B cell (primary cell): ENCODE results near the gene TENM4. TPM values are rescaled to one million over a fixed set of nuclear protein-coding genes. Genes with fewer than 3 reads are reported as not detected.

Experiments used
- ATAC-seq: fragments of 200-7000 bp; cut with Tn5 transposase; one replicate; pipeline ENCODE4 v1.10.0; 2021; ENCODE audit warnings: low read depth, mild to moderate bottlenecking, moderate number of reproducible peaks, moderate library complexity
- CTCF ChIA-PET: fragments of 350-600 bp; sonication (Branson Sonifier 250); formaldehyde crosslinking; loops from one replicate; lab custom pipeline; 2021; ENCODE audit warnings: antibody characterized with exemption, inconsistent platforms; lab: Charles Lee
- POLR2A ChIA-PET: fragments of 350-600 bp; sonication (Branson Sonifier 250); formaldehyde crosslinking; loops from one replicate; lab custom pipeline; 2021; ENCODE audit warnings: antibody characterized with exemption; lab: Charles Lee
- DNase-seq: peaks from one replicate; pipeline ENCODE4 v3.0.0; 2013
- H2AFZ ChIP-seq: 2 replicates; pipeline ENCODE4 v1.6.1; 2012; ENCODE audit warnings: mild to moderate bottlenecking, low read depth, low read length; ENCODE audit not compliant: insufficient read depth, poor library complexity, severe bottlenecking
- H3K27ac ChIP-seq, 2 donors: 1 replicate in 1 of 2; 2 replicates in 1 of 2; pipeline ENCODE4 v1.5.1; 2012 to 2013; ENCODE audit warnings: low read length in 2 of 2, mild to moderate bottlenecking in 2 of 2, moderate library complexity in 1 of 2
- H3K27me3 ChIP-seq, 4 experiments: fragments of 200-600 bp in 1 of 4; sonication (generic) in 1 of 4; replicated peaks in 1 of 4; 1 replicate in 2 of 4; 2 replicates in 2 of 4; pipeline versions ENCODE4 v1.6.1 to v1.7.0; 2013 to 2016; ENCODE audit warnings: low read length in 3 of 4, mild to moderate bottlenecking in 2 of 4, mixed read lengths in 1 of 4, moderate library complexity in 1 of 4; ENCODE audit not compliant: insufficient read depth in 4 of 4, control insufficient read depth in 3 of 4; ENCODE audit errors: control extremely low read depth in 1 of 4
- H3K36me3 ChIP-seq, 2 experiments: replicated peaks in 1 of 2; 1 replicate in 1 of 2; 2 replicates in 1 of 2; pipeline versions ENCODE4 v1.6.1 to v1.7.1; 2013; ENCODE audit warnings: low read length in 1 of 2; ENCODE audit not compliant: insufficient read depth in 2 of 2, control insufficient read depth in 1 of 2; ENCODE audit errors: control extremely low read depth in 1 of 2, extremely low read depth in 1 of 2
- H3K4me1 ChIP-seq, 2 donors: fragments of 200-600 bp in 1 of 2; sonication (generic) in 1 of 2; 1 replicate in 1 of 2; 2 replicates in 1 of 2; pipeline versions ENCODE4 v1.5.1 to v1.6.1; 2013 to 2017; ENCODE audit warnings: low read length in 2 of 2; ENCODE audit not compliant: control insufficient read depth in 2 of 2, insufficient read depth in 2 of 2
- H3K4me2 ChIP-seq: replicated peaks from 2 replicates; pipeline ENCODE3; 2012; ENCODE audit warnings: mild to moderate bottlenecking, low read depth, low read length; ENCODE audit not compliant: poor library complexity, severe bottlenecking
- H3K4me3 ChIP-seq, 5 experiments: fragments of 200-600 bp in 1 of 5; sonication (generic) in 1 of 5; 1 replicate in 3 of 5; 2 replicates in 2 of 5; pipeline versions ENCODE4 v1.5.1 to v1.7.0; 2011 to 2016; ENCODE audit warnings: low read length in 4 of 5, mild to moderate bottlenecking in 4 of 5, low read depth in 2 of 5, control low read depth in 1 of 5, moderate library complexity in 1 of 5; ENCODE audit not compliant: insufficient read depth in 1 of 5; ENCODE audit errors: control extremely low read depth in 1 of 5, extremely low read depth in 1 of 5
- H3K79me2 ChIP-seq: fragments of 200-600 bp; sonication (generic); one replicate; pipeline ENCODE4 v1.6.0; 2016; ENCODE audit warnings: low read length; ENCODE audit not compliant: control insufficient read depth, insufficient read depth
- H3K9ac ChIP-seq: fragments of 200-600 bp; sonication (generic); 2 replicates; pipeline ENCODE4 v1.6.1; 2017; ENCODE audit warnings: mild to moderate bottlenecking, low read length, moderate library complexity
- H3K9me3 ChIP-seq, 3 donors: one replicate each; pipeline versions ENCODE4 v1.6.1 to v1.7.1; 2013; ENCODE audit warnings: low read length in 2 of 3; ENCODE audit not compliant: control insufficient read depth in 2 of 3, insufficient read depth in 1 of 3; ENCODE audit errors: control extremely low read depth in 1 of 3
- H4K20me1 ChIP-seq: 2 replicates; pipeline ENCODE4 v1.6.0; 2012; ENCODE audit warnings: mild to moderate bottlenecking, low read length; ENCODE audit not compliant: insufficient read depth, control insufficient read depth, poor library complexity, severe bottlenecking
- H3K27ac Mint-ChIP-seq: one replicate; pipeline ENCODE4 v1.8.0; 2021; ENCODE audit warnings: mixed read lengths
- H3K27me3 Mint-ChIP-seq: one replicate; pipeline ENCODE4 v1.8.0; 2021; ENCODE audit warnings: mixed read lengths
- H3K4me1 Mint-ChIP-seq: one replicate; pipeline ENCODE4 v1.8.0; 2021; ENCODE audit warnings: mixed read lengths
- H3K4me3 Mint-ChIP-seq: one replicate; pipeline ENCODE4 v1.8.0; 2021; ENCODE audit warnings: mixed read lengths
- H3K9me3 Mint-ChIP-seq: one replicate; pipeline ENCODE4 v1.8.0; 2022; ENCODE audit warnings: mixed read lengths; ENCODE audit not compliant: insufficient read depth
- EZH2 ChIP-seq: IDR thresholded peaks from 2 replicates; pipeline ENCODE4 v1.6.1; 2012; ENCODE audit warnings: borderline replicate concordance, low read depth, mild to moderate bottlenecking, moderate library complexity, low read length; ENCODE audit not compliant: insufficient read depth, poor library complexity, severe bottlenecking
- WGBS: methylation state at CpG from one replicate; pipeline ENCODE4 v1.1.5; 2013; ENCODE audit warnings: missing lambda C conversion rate; ENCODE audit not compliant: insufficient coverage; 5-methylcytosine and 5-hydroxymethylcytosine counted together
- intact Hi-C: fragments of 100-400 bp; cut with micrococcal nuclease; formaldehyde crosslinking; loops from one replicate; pipeline ENCODE4 v1.10.0; 2022
- polyA plus RNA-seq: library from polyadenylated mRNA; depleted of rRNA; stranded (reverse); fragments of >200 nt; gene quantifications from 2 replicates; pipeline ENCODE4 v1.2.3, GENCODE V29; 2012
- total RNA-seq, 2 donors: library from RNA; stranded (reverse); fragments of 120-200 nt in 1 of 2; gene quantifications; 1 replicate in 1 of 2; 2 replicates in 1 of 2; pipeline versions ENCODE4 v1.2.3 to v1.2.4, GENCODE V29; 2013 to 2022
- TF ChIP-seq, protein P1 (sequence below): fragments of 200-600 bp; IDR thresholded peaks from one replicate; pipeline ENCODE4 v1.8.0; 2022; ENCODE audit warnings: antibody characterized with exemption, mild to moderate bottlenecking

TENM4 gene
- total and polyA plus RNA-seq, 2 donors (not counting 1 experiment from before 2014, with no cell fraction given), result 0.09 to 5.7 TPM

DNA sequence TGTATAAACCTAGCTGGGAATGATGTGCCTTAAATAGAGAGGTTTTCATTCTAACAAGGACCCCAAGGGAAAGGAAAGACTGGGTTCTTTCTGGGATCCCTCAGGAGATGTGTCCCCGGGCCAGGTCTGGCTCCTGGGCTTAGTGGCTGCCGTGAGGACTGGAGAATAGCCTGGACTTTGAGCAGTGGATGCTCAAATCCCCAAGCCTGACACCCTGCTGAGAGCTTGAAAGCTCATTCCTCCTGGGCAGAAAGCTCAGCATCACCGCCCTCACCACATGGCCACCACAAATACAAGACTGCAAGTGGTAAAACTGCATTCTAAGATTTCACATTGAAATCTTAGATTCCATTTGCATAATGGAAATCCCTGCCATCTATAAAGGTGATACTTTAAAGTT lies 786.8 kb downstream of the TENM4 start:
- CTCF ChIA-PET, result interaction anchor here (5.9 kb wide), 1 partner anchor 8 kb away, joined by 46 read pairs; no protein-coding TSS in a partner anchor
- Histone ChIP-seq H3K27me3 (peaks cover 0 to 3% (median 0%) of the 10 kb centered on the region in 4 experiments), H3K79me2 (no peaks in the 10 kb centered on the region), H3K4me1 (no peaks in the 10 kb centered on the region), H3K27ac (no peak overlapping the region), H3K4me3 (no peak overlapping the region), H3K9me3 (no peaks in the 10 kb centered on the region), H3K4me2 (no peak overlapping the region), H3K36me3 (no peaks in the 10 kb centered on the region), H4K20me1 (no peaks in the 10 kb centered on the region), H2AFZ (no peak overlapping the region), H3K9ac (no peak overlapping the region)
- POLR2A ChIA-PET, result no interaction called here
- TF ChIP-seq, protein P1, sequence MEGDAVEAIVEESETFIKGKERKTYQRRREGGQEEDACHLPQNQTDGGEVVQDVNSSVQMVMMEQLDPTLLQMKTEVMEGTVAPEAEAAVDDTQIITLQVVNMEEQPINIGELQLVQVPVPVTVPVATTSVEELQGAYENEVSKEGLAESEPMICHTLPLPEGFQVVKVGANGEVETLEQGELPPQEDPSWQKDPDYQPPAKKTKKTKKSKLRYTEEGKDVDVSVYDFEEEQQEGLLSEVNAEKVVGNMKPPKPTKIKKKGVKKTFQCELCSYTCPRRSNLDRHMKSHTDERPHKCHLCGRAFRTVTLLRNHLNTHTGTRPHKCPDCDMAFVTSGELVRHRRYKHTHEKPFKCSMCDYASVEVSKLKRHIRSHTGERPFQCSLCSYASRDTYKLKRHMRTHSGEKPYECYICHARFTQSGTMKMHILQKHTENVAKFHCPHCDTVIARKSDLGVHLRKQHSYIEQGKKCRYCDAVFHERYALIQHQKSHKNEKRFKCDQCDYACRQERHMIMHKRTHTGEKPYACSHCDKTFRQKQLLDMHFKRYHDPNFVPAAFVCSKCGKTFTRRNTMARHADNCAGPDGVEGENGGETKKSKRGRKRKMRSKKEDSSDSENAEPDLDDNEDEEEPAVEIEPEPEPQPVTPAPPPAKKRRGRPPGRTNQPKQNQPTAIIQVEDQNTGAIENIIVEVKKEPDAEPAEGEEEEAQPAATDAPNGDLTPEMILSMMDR, result no peak
- TF ChIP-seq EZH2, result no peak
- H3K9me3 Mint-ChIP-seq, result no peaks in the 10 kb centered on the region
- no peak overlapping the region for H3K27ac Mint-ChIP-seq
- no peak overlapping the region for H3K4me3 Mint-ChIP-seq
- H3K4me1 Mint-ChIP-seq, result no peaks in the 10 kb centered on the region
- ATAC-seq (no peak), DNase-seq (no peak)
- H3K27me3 Mint-ChIP-seq, result peaks cover 17% of the 10 kb centered on the region
- WGBS, result 49% methylated on average over 3 of the region's 3 CpGs
- intact Hi-C loops, result no loop called here

DNA sequence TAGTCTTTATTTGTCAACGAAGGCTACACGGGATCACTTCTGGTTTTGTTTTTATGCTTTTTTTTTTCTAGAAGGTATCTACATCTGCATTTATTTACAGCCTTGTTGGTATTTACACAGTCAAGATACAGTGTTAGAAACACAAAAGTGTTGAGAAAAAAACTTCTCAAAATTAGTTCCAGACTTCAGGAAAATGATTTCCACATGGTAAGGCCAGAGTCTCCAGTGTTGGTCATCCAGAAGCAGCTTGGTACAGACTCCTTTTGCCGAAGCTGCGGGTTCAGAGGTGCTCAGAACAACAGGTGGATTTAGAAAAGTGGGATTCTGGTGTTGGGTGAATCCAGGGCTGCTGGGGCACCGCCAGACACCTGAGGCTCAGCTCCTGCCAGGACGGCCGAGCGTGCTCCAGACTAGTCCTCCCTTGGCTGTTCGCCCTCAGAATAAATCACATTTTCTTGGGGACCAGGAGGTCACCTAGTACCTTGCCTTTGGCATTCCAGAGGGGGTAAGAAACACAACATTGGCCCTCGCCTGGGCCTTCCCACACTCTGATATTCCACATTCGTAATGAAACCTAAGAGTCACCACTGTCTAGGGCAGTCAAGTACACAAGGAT lies 787.4 kb downstream of the TENM4 start:
- no peaks in the 10 kb centered on the region for H3K4me1 ChIP-seq
- no peaks in the 10 kb centered on the region for H3K36me3 ChIP-seq
- POLR2A ChIA-PET, result no interaction called here

More for the DNA sequence above, 787.4 kb downstream of the TENM4 start:
- Histone ChIP-seq H2AFZ (no peak overlapping the region), H3K79me2 (no peaks in the 10 kb centered on the region), H3K27ac (no peak overlapping the region), H3K4me3 (no peak overlapping the region), H4K20me1 (no peaks in the 10 kb centered on the region), H3K4me2 (no peak overlapping the region), H3K9me3 (no peaks in the 10 kb centered on the region), H3K9ac (no peak overlapping the region), H3K27me3 (peaks cover 0 to 3% (median 0%) of the 10 kb centered on the region in 4 experiments)
- Mint-ChIP-seq H3K9me3 (no peaks in the 10 kb centered on the region), H3K27me3 (peaks cover 22% of the 10 kb centered on the region), H3K27ac (no peak overlapping the region), H3K4me3 (no peak overlapping the region), H3K4me1 (no peaks in the 10 kb centered on the region)
- intact Hi-C loops, result no loop called here
- TF ChIP-seq, protein P1, result no peak
- TF ChIP-seq EZH2, result no peak
- WGBS, result 95% methylated on average over 7 of the region's 11 CpGs
- no peak for ATAC-seq
- no peak for DNase-seq
- CTCF ChIA-PET, result interaction anchor here (5.9 kb wide), 1 partner anchor 7 kb away, joined by 46 read pairs; no protein-coding TSS in a partner anchor
